ENCODE results near the gene ZGPAT.

DNA sequence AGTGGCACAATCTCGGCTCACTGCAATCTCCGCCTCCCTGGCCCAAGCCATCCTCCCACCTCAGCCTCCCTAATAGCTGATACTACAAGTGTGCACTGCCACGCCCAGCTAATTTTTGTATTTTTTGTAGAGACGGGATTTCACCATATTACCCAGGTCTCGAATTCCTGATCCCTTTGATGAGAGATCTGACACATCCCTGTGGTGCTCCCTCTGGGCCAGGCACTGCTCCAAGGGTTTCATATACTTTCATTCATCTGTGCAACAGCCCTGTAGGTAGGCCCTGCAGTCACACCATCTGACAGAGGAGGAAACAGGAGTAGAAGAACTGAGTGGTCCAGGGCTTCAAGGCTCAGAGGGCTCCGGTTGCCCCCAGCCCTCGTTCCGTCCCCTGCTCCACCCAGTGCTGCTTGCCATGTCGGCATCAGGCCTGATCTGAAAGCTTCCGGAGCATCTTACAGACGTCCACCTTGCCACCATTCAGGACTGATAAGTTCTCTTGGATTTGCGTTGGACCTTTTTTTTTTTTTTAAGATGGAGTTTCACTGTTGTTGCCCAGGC lies 3.3 kb downstream of the ZGPAT start:
- TF ChIP-seq EP300 (IDR thresholded peaks at IDR 0.05) (no peak), CTCF (IDR thresholded peaks at IDR 0.05) (no peak)
